Mucosa of descending colon (tissue), 3 donors: ENCODE data around the gene ADCY7. TPM values are rescaled to one million over a fixed set of nuclear protein-coding genes. Genes with fewer than 3 reads are reported as not detected.

Experiments
- ATAC-seq: fragments of 200-7000 bp; cut with Tn5 transposase; one replicate; pipeline ENCODE4 v1.9.1; 2020; ENCODE audit warnings: mild to moderate bottlenecking, moderate library complexity
- DNase-seq, 3 donors: peaks; one replicate each; pipeline ENCODE4 v3.0.0-alpha.2; 2020
- H3K36me3 ChIP-seq: fragments of 200-600 bp; one replicate; pipeline ENCODE4 v1.8.0; 2021; ENCODE audit warnings: low read depth, mild to moderate bottlenecking
- H3K4me1 ChIP-seq: fragments of 200-600 bp; one replicate; pipeline ENCODE4 v1.8.0; 2021; ENCODE audit warnings: low read depth, mild to moderate bottlenecking
- H3K4me3 ChIP-seq: fragments of 200-600 bp; one replicate; pipeline ENCODE4 v1.8.0; 2021; ENCODE audit warnings: mild to moderate bottlenecking
- H3K9me3 ChIP-seq: fragments of 200-600 bp; one replicate; pipeline ENCODE4 v1.8.0; 2021; ENCODE audit warnings: mild to moderate bottlenecking
- CTCF ChIP-seq: fragments of 200-600 bp; IDR thresholded peaks from one replicate; pipeline ENCODE4 v1.8.0; 2022; ENCODE audit warnings: antibody characterized with exemption, mild to moderate bottlenecking
- intact Hi-C, 2 donors: fragments of 100-400 bp; cut with DNase I in 1 of 2; cut with micrococcal nuclease in 1 of 2; formaldehyde crosslinking; loops; one replicate each; pipeline versions ENCODE4 v1.11.0 to v1.11.1; 2022; cut with DNase I, micrococcal nuclease
- total RNA-seq, 3 donors: library from RNA; stranded (reverse); fragmentation: NEBNext Ultra II Directional in 2 of 3; extraction: Animal tissue kit (Norgen Biotek cat#: 25700) in 2 of 3; gene quantifications; one replicate each; pipeline versions ENCODE4 v1.2.1 to v1.2.4, GENCODE V29; 2021 to 2023
- donor health status: DM: no; HTN: no; CAD: no; lungs with moderate emphysema.
- donor health status: DM: no; HTN: no; CAD: no.
- donor health status: DM: no; HTN: yes; CAD: no.

The ADCY7 gene
- total RNA-seq, 3 donors from 2014 or later: 12.4 to 25.0 (median 22.7) TPM

DNA sequence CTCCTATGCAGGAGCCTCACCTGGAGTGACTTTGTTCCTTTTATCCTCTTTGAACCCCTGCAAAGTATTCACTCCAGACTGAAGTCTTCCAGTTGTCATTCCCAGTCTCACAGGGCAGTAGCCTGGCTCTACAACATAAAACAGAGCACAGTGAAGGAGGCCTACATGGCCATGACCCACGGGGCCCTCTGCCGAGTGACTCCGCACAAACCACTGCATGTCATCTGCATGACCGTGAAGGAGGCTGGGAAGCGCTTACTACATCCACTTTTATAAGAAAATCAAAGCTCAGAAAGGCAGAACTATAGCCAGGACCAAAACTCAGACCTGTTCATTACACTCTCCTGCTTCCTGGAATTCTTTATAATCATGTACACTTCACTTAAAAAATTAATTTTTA is 59.9 kb downstream of the ADCY7 start:
- Histone ChIP-seq H3K9me3 (no peaks in the 10 kb centered on the region), H3K36me3 (no peaks in the 10 kb centered on the region), H3K4me1 (no peaks in the 10 kb centered on the region), H3K4me3 (no peak overlapping the region)
- DNase-seq (no peak), ATAC-seq (no peak)
- no peak for TF ChIP-seq CTCF
- intact Hi-C loops: no loop called here

DNA sequence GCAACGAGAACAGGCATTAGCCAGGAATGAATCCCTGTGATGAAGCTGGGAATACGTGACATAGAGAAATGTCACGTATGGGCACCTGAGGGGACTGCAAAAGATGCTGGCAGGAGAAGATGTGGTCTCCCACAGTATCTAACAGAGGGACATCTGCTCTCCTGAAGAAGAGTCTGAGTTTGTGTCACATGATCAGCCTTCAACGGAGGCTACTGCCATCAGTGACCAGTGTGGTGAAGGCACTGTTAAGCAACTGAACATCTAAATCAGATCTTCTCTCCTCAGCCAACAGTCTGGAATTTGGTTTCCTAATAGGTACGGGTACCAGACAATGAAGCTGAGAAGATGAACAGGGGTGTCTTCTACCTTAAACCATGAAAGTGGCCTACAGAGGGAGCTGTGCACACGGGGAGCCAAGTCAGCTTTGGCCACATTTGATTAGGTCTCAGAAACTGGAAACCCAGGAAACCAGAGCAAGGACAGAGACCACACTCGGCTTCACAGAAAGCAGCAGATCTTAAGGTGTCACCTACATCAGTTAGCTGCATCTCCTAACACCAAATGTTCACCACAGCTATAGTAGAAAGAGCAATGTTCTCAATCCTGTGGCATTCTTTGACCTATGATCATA is 60.6 kb downstream of the ADCY7 start:
- H3K4me3 ChIP-seq: no peak overlapping the region
- H3K4me1 ChIP-seq: no peaks in the 10 kb centered on the region
- no peaks in the 10 kb centered on the region for H3K9me3 ChIP-seq
- H3K36me3 ChIP-seq: no peaks in the 10 kb centered on the region
- DNase-seq (peak in 1 of 3 donors; percentile 66), ATAC-seq (peak; percentile 79)
- intact Hi-C loops: no loop called here
- TF ChIP-seq CTCF: no peak

- intact Hi-C loops: no loop called here
- TF ChIP-seq CTCF: no peak
- Histone ChIP-seq H3K4me3 (no peak overlapping the region), H3K4me1 (no peaks in the 10 kb centered on the region), H3K9me3 (no peaks in the 10 kb centered on the region), H3K36me3 (no peaks in the 10 kb centered on the region)
- DNase-seq (no peak), ATAC-seq (no peak)
Observed at GRCh38 chr16:50329446-50330189, 63.3 kb downstream of the ADCY7 start.

DNA sequence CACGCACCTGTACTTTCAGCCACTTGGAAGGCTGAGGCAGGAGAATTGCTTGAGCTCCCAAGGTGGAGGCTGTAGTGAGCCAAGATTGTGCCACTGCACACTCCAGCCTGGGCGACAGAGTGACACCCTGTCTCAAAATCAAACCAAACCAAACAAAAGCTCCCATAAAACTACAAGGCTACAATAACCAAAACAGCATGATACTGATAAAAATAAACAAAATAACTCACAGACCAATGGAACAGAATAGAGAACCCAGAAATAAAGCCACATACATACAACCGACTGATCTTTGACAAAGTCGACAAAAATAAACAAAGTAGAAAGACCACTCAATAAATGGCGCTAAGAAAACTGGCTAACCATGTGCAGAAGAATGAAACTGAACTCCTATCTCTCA is 65.2 kb downstream of the ADCY7 start:
- no peaks in the 10 kb centered on the region for H3K4me1 ChIP-seq
- ATAC-seq (no peak), DNase-seq (no peak)
- intact Hi-C loops: no loop called here
- H3K4me3 ChIP-seq: no peak overlapping the region
- H3K36me3 ChIP-seq: no peaks in the 10 kb centered on the region
- no peak for TF ChIP-seq CTCF
- H3K9me3 ChIP-seq: no peaks in the 10 kb centered on the region

- H3K4me3 ChIP-seq: no peak overlapping the region
- H3K9me3 ChIP-seq: no peaks in the 10 kb centered on the region
- intact Hi-C loops: no loop called here
- no peaks in the 10 kb centered on the region for H3K36me3 ChIP-seq
- DNase-seq (no peak), ATAC-seq (no peak)
- no peaks in the 10 kb centered on the region for H3K4me1 ChIP-seq
- TF ChIP-seq CTCF: no peak
Observed at GRCh38 chr16:50332599-50332998, 66.2 kb downstream of the ADCY7 start.
